ENCODE data around the gene CREB5. TPM values are rescaled to one million over a fixed set of nuclear protein-coding genes. Genes with fewer than 3 reads are reported as not detected.

The CREB5 gene
- total and polyA plus RNA-seq, 2 donors (not counting 3 experiments of a cell fraction or from before 2014, with no cell fraction given), result 19.6 to 28.4 TPM

- no peaks in the 10 kb centered on the region for H3K79me2 ChIP-seq (ENCODE audit: control insufficient read depth, insufficient read depth, low read length)
- no TSS peak for BruUV-seq (replicated peaks)
- FAIRE-seq (no peak), DNase-seq (ENCODE audit: low read depth, low spot score) (no peak)
- no peak overlapping the region for H3K4me2 ChIP-seq (ENCODE audit: insufficient read depth, low read length)
- dilution Hi-C loops (cut with MboI; ENCODE audit: extremely low pct_ligation_motif_present, low sequenced_read_pairs), result no loop called here
- peaks cover 12 to 17% of the 10 kb centered on the region in 2 experiments for H3K27me3 ChIP-seq (ENCODE audit: control insufficient read depth in 2 of 2, insufficient read depth in 2 of 2, low read length in 2 of 2)
- H3K9ac ChIP-seq (replicated peaks; ENCODE audit: extremely low read depth, insufficient read depth, low read length), result no peak overlapping the region
- TF ChIP-seq POLR2AphosphoS5 (IDR thresholded peaks at IDR 0.05; ENCODE audit: insufficient read depth, low read depth, low read length), result no peak
- no peak for TF ChIP-seq CTCF (IDR thresholded peaks at IDR 0.05; ENCODE audit: extremely low read depth in 1 of 2, insufficient read depth in 1 of 2, low read depth in 1 of 2, low read length in 2 of 2)
- TF ChIP-seq POLR2A (IDR thresholded peaks at IDR 0.05; ENCODE audit: low read depth, low read length), result no peak
- no peak for TF ChIP-seq MYC (IDR thresholded peaks at IDR 0.05; ENCODE audit: low read depth, low read length)
- TF ChIP-seq JUN (IDR thresholded peaks at IDR 0.05; ENCODE audit: borderline replicate concordance, insufficient read depth, insufficient read length, low read depth), result no peak
- no peak for TF ChIP-seq EZH2 (IDR thresholded peaks at IDR 0.05; ENCODE audit: borderline replicate concordance, low read depth, low read length, severe bottlenecking)
- TF ChIP-seq, protein P1, sequence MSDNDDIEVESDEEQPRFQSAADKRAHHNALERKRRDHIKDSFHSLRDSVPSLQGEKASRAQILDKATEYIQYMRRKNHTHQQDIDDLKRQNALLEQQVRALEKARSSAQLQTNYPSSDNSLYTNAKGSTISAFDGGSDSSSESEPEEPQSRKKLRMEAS (IDR thresholded peaks at IDR 0.05; ENCODE audit: insufficient read depth, insufficient read length), result no peak
- TF ChIP-seq FOS (IDR thresholded peaks at IDR 0.05; ENCODE audit: borderline replicate concordance, insufficient read depth, low read length), result no peak
- no peak for TF ChIP-seq GATA2 (IDR thresholded peaks at IDR 0.05; ENCODE audit: insufficient read depth, insufficient read length, low read depth, low read length)
- no peaks in the 10 kb centered on the region for H3K4me1 ChIP-seq (ENCODE audit: control insufficient read depth, extremely low read depth, insufficient read depth, low read length)
- H2AFZ ChIP-seq (ENCODE audit: low read depth, low read length), result no peak overlapping the region
- no peak overlapping the region for H3K4me3 ChIP-seq (replicated peaks in 1 of 3; ENCODE audit: insufficient read depth in 1 of 3, low read depth in 1 of 3, low read length in 3 of 3)
- no peaks in the 10 kb centered on the region for H3K9me1 ChIP-seq (replicated peaks; ENCODE audit: control insufficient read depth, extremely low read depth, insufficient read depth, low read length)
- intact Hi-C loops (cut with micrococcal nuclease), result no loop called here
- CTCF ChIA-PET, result interaction anchor here (1.2 to 1.5 kb wide), 4 partner anchors 88 to 532 kb away, joined by 3 to 4 read pairs (median 4); no protein-coding TSS in a partner anchor
- POLR2A ChIA-PET, result no interaction called here
- H3K9me3 ChIP-seq (replicated peaks; ENCODE audit: control insufficient read depth, insufficient read depth, low read length), result no peaks in the 10 kb centered on the region
- no peaks in the 10 kb centered on the region for H3K36me3 ChIP-seq (ENCODE audit: control insufficient read depth in 2 of 2, extremely low read depth in 1 of 2, insufficient read depth in 2 of 2, low read length in 2 of 2)
- no peak overlapping the region for H3K27ac ChIP-seq (ENCODE audit: insufficient read depth, low read depth, low read length)
- H4K20me1 ChIP-seq (replicated peaks; ENCODE audit: control insufficient read depth, extremely low read depth, insufficient read depth, low read length), result no peaks in the 10 kb centered on the region
These were observed 21.9 kb upstream of the CREB5 start for GRCh38 chr7:28390426-28390825.

Measured in endothelial cell of umbilical vein (primary cell).